ENCODE results near the gene CHRNG.
A peak's percentile ranks its signal among the peaks of the same experiment; 100 is the strongest.
"Not testable (repeated sequence)": the region's sequence is repeated elsewhere in the genome, so short reads cannot be mapped to it uniquely, and the experiment has no call there.

The CHRNG gene

GRCh38 chr2:232528746-232529460, 10.6 kb upstream of the CHRNG start:
- peak; percentile 32 for DNase-seq

DNA sequence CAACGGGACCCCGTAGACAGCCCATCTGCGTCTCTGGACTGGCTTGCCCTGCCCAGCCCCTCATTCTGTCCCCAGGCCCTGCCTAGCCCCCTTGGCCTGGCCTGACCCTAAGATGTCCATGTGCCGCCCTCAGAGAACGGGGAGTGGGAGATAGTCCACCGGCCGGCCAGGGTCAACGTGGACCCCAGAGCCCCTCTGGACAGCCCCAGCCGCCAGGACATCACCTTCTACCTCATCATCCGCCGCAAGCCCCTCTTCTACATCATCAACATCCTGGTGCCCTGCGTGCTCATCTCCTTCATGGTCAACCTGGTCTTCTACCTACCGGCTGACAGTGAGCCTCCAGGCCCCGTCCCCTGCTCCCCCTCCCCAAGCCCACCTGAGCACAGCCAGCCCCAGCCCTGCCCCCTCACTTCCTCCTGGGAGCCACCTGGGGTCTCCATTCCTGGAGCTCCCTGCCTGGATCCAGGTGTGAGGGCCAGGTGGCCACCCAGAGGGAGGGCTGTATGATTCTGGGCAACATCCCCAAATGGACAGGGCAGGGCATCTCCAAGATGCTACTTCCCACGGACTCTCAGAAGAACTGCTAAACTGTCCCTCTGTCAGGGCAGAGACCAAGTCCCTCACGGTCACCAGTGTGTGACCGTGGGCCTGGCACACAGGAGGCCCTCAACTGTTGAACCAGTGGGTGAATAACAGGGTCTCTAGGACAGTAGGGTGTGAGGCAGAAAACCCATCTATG, 9.5 kb upstream of the CHRNG start:
- peak; percentile 26 for DNase-seq

DNA sequence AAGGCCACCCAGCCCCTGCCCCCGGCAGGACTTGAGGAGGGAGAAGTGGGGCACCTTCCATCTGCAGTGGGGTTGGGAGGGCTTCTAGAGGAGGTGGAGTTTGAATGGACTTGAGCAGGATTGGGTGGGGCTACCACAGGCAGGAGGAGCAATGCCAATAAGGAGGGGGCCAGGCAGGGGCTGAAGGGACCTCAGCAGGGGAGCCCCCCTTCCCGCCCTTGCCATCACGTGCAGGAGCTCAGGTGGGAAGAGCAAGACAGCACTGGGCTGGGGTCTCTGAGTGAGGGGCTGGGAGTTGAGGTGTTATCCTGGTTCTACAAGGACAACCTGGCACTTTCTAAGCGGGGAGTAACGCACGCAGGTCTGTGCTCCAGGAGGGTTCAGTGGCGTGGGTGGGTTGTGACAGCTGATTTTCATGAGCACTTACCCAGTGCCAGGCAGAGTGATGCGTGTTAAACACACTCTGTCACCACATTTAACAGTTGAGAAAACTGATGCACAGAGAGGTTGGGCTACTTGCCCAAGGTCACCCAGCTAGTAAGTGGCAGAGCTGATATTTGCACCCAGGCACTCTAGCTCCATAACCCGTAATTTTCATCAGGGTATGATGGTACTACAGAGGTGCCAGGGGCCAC, 8.7 kb upstream of the CHRNG start:
- DNase-seq: no peak

- no peak for DNase-seq
Observed at GRCh38 chr2:232532419-232532818, 7.1 kb upstream of the CHRNG start.

- not testable (repeated sequence) for DNase-seq
Observed at GRCh38 chr2:232532821-232533220, 6.7 kb upstream of the CHRNG start.

DNA sequence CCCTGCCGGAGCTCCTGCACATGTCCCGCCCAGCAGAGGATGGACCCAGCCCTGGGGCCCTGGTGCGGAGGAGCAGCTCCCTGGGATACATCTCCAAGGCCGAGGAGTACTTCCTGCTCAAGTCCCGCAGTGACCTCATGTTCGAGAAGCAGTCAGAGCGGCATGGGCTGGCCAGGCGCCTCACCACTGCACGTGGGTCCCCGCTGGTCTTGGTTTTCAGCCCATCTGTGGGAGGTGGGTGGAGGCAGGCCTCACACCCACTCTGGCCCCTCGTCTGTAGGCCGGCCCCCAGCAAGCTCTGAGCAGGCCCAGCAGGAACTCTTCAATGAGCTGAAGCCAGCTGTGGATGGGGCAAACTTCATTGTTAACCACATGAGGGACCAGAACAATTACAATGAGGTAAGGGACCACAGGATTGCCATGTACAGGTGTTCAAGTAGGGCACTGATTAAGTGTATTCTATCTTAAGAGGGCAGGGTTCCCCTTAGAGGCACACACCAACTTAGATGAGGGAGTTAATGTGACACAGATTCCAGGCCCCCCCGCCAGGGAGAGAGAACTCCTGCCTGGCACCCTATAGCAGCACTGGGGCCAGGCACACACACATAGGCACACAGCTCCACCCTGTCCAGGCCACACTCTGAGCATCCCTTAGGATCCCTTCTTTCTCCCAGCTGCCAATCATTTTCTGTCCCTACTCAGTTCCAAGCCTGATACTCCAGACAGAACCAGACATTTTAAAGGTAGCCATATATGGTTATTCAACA, 5.4 kb upstream of the CHRNG start:
- no peak for DNase-seq

DNA sequence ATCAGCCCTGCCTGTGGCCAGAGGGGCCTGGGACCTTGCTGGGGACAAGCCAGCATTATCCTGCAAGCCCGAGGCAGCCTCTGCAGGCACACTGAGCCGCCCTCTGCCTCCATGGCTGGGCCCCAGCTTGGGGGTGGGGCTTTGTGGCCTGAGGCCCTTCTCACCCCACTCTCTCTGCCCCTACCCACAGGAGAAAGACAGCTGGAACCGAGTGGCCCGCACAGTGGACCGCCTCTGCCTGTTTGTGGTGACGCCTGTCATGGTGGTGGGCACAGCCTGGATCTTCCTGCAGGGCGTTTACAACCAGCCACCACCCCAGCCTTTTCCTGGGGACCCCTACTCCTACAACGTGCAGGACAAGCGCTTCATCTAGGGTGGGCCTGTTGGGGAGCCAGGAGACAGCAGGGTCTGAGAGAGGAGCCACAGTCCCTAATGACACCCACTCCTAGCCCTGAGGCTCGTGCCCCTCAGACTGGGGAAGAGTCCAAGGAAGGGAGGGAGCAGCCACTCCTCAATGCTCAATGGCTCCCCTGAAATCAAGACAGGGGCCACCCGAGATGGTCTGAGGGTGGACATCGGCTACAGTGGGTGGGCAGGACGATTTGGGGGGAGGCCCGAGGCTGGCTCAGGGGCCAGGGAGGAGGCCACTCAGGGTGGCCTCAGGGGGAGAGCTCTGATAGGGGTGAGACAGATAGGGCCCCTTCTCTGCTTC, 4.4 kb upstream of the CHRNG start:
- no peak for DNase-seq

DNA sequence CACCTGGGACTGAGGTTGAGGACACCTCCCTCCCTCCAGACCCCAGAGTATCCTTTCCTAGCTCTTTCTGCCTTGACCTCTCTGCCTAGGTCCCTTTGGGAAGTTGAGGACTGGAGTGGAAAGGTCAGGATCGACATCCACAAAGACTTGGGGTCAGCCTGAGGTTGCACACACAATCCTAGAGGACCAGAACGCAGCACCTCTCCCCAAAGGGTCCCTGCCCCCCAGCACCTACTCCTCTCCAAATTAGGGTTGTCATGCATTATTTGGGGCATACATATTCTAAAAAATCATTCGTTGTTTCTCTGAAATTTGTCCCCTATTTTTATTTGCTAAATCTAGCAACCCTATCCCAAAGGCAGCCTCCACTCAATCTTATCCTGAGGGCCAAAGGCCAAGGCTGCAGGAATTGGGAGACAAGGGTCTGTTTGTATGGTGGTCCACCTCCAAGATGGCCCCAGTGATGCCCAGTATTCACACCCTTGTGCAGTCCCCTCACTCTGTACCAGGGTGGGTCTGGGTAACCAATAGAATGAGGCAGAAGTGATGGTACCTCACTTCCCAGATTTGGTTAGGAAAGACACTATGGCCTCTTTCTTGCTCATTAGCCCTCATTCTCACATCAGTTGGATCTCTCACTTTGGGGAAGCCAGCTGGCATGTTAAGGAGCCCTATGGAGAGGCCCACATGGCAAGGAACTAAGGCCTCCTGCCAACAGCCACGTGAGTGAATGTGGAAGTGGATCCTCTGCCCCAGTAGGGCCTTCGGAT, 3.5 kb upstream of the CHRNG start:
- no peak for DNase-seq

DNA sequence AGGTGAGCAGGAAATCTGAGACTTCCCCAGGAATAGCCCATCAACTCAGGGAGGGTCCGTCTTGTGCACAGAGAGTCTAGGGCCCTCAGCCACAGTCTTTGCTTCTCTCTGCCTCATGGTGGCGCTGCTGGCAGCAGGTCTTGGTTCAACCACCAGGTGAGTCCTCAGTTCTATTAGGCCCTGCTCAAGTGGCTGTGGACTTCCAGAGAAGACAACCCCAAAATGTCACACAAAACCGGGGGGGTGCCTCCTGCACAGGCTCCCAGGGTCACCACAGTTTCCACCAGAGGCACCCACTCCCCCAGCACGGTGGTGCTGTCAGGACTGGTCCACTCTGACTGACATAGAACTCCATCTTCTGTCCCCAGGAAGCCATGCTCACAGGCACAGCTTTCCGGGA, 2.4 kb upstream of the CHRNG start:
- no peak for DNase-seq

- no peak for DNase-seq
Observed at GRCh38 chr2:232537499-232537898, 2.0 kb upstream of the CHRNG start.

DNA sequence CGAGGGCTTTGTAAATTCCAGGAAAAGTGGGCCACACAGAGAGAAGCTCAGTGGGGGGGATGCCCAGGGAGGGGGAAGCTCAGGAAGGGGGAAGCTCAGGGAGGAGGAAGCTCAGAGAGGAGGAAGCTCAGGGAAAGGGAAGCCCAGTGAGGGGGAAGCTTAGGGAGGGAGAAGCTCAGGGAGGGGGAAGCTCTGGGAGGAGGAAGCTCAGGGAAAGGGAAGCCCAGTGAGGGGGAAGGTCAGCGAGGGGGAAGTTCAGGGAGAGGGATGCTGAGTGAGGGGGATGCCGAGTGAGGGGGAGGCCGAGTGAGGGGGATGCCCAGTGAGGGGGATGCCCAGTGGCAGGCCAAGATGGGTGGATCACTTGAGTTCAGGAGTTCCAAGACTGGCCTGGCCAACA, 821 bp upstream of the CHRNG start:
- no peak for DNase-seq

GRCh38 chr2:232540441-232541041, 1.0 kb downstream of the CHRNG start:
- no peak for DNase-seq

- DNase-seq: no peak
Observed at GRCh38 chr2:232541195-232541960, 1.9 kb downstream of the CHRNG start.

- DNase-seq: no peak
Observed at GRCh38 chr2:232541961-232542714, 2.6 kb downstream of the CHRNG start.

- DNase-seq: no peak
Observed at GRCh38 chr2:232542715-232543467, 3.4 kb downstream of the CHRNG start.

GRCh38 chr2:232543491-232543890, 4.0 kb downstream of the CHRNG start:
- DNase-seq: no peak

- no peak for DNase-seq
Observed at GRCh38 chr2:232543928-232544631, 4.6 kb downstream of the CHRNG start.

DNA sequence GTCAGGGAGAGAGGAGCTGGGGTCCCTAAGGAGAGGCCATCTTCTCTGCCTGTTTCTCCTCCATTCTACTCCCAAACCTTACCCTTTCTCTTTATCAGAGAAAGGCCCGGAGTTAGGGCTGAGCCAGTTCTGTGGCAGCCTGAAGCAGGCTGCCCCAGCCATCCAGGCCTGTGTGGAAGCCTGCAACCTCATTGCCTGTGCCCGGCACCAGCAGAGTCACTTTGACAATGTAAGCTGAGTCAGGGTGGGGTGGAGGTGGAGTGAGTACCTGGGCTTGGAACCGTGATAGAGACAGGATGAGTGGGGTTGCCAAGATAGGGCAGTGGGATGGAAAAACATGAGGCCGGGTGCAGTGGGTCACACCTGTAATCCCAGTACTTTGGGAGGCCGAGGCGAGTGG, 5.2 kb downstream of the CHRNG start:
- DNase-seq: no peak
